SK-N-MC (cell line): ENCODE data around the gene CAPN8.

Experiments
- DNase-seq: peaks from one replicate; pipeline ENCODE4 v3.0.0-alpha.2; 2011; ENCODE audit warnings: low read depth, low spot score
- H3K27ac ChIP-seq: fragments of 200-600 bp; sonication (generic); 2 replicates; pipeline ENCODE4 v1.5.1; 2016; ENCODE audit warnings: mixed run types
- H3K36me3 ChIP-seq: fragments of 200-600 bp; sonication (generic); 2 replicates; pipeline ENCODE4 v1.6.1; 2017; ENCODE audit warnings: antibody characterized with exemption, low read length, mixed read lengths; ENCODE audit not compliant: insufficient read depth
- H3K4me3 ChIP-seq: fragments of 200-600 bp; sonication (generic); 2 replicates; pipeline ENCODE4 v1.5.1; 2016
- H3K9ac ChIP-seq: fragments of 200-600 bp; sonication (generic); 2 replicates; pipeline ENCODE4 v1.8.0; 2017; ENCODE audit warnings: mixed run types, mixed read lengths; ENCODE audit not compliant: insufficient read length
- H3K9me3 ChIP-seq: fragments of 200-600 bp; sonication (generic); 2 replicates; pipeline ENCODE4 v1.6.1; 2017; ENCODE audit warnings: low read depth, mild to moderate bottlenecking, antibody characterized with exemption, low read length, moderate library complexity, mixed read lengths
- EZH2 ChIP-seq: fragments of 200-600 bp; sonication (generic); IDR thresholded peaks from one replicate; pipeline ENCODE4 v1.6.1; 2017; ENCODE audit warnings: antibody characterized with exemption
- FOXP2 ChIP-seq: optimal IDR thresholded peaks from 2 replicates; pipeline ENCODE3; 2011; ENCODE audit warnings: mild to moderate bottlenecking, moderate library complexity; ENCODE audit not compliant: insufficient read depth; ENCODE audit errors: extremely low read length, control extremely low read depth
- POLR2AphosphoS5 ChIP-seq: IDR thresholded peaks from 2 replicates; pipeline ENCODE4 v1.6.1; 2012; ENCODE audit warnings: mild to moderate bottlenecking, low read depth, low read length, borderline replicate concordance

CAPN8 gene

DNA sequence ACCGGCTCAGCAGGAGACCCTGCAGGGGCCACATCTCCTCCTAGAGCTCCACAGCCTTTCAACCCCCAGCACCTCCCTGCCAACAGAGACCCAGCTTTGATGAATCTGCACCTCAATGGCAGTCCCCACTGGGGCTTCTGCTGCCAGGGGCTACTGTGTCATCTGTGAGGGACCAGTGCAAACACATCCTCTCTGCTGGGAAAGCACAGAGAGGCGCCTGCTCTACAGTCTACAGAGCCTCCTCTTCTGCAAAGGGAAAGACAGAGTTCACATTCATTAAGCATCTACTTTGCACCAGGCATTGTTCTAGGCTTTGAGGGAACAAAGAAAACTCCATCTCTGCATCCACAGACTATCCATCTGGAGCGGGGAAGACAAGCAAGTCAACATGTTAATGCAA, 125.8 kb downstream of the CAPN8 start:
- H3K9me3 ChIP-seq = no peaks in the 10 kb centered on the region
- TF ChIP-seq EZH2 = no peak
- no peak for TF ChIP-seq POLR2AphosphoS5
- TF ChIP-seq FOXP2 = no peak
- no peak overlapping the region for H3K4me3 ChIP-seq
- H3K9ac ChIP-seq = no peak overlapping the region
- no peaks in the 10 kb centered on the region for H3K36me3 ChIP-seq
- DNase-seq = no peak
- no peak overlapping the region for H3K27ac ChIP-seq

DNA sequence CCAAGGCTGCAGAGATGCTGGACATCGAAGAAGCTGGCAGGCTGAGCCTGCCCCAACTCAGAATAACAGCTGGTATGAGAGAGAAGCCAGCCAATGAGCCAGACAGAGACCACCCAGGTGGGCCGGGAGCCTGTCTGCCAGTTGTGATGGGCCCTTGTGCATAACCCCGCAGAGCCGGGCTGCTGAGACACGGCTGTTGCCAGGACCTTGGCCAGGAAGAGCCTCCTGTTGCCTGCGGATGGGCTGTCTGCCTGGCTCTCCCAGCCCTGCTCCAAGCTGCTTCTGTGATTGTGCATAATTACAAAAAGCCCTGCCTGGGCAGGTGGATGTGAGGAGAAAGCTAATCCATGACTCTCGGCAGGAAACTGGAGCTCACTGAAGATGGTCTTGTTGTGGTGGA, 126.5 kb downstream of the CAPN8 start:
- TF ChIP-seq EZH2 = no peak
- no peak for TF ChIP-seq FOXP2
- no peak for TF ChIP-seq POLR2AphosphoS5
- DNase-seq = no peak

DNA sequence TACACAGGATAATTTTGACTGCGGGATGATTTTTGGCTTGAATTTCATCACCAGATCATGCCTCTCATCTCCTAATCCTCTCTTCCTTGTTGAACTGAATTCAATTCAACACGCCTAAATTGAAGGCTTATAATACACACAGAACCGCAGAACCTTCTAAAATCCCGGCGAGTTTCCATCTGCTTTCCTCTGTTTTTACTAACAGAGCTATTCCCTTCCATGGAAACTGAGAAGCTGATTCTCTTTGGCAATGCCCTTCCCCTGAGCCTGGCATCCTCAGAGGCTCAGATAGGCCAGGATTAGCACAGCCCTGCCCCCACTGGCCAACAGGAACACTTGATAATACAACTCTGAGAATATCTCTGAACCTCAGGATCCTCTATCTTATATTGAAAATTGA, 130.2 kb downstream of the CAPN8 start:
- no peaks in the 10 kb centered on the region for H3K9me3 ChIP-seq
- H3K27ac ChIP-seq = no peak overlapping the region
- H3K36me3 ChIP-seq = no peaks in the 10 kb centered on the region
- TF ChIP-seq FOXP2 (no peak), EZH2 (no peak), POLR2AphosphoS5 (no peak)
- H3K4me3 ChIP-seq = no peak overlapping the region
- H3K9ac ChIP-seq = no peak overlapping the region
- DNase-seq = no peak

More for the DNA sequence above, 126.5 kb downstream of the CAPN8 start:
- no peaks in the 10 kb centered on the region for H3K36me3 ChIP-seq
- H3K27ac ChIP-seq = no peak overlapping the region
- no peak overlapping the region for H3K9ac ChIP-seq
- no peak overlapping the region for H3K4me3 ChIP-seq
- no peaks in the 10 kb centered on the region for H3K9me3 ChIP-seq

DNA sequence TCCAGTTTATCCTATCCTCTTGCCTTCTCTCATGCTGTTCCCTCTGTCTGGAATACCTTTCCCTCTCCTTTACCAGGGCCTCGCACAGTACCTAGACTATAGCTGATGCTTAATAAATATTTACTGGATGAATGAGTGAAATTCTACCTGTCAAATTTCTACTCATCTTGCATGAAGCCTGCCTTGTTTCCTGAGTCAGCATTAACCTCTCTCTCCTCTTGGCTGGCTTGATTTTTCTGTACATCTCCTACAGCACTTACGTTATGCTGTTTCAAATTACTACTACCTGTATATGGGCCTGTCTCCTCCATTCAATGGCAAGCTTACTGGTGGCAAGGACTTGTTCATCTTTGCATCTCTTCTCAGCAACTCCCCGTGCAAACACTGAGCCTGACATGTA, 130.8 kb downstream of the CAPN8 start:
- H3K4me3 ChIP-seq = no peak overlapping the region
- H3K9me3 ChIP-seq = no peaks in the 10 kb centered on the region
- no peak for TF ChIP-seq POLR2AphosphoS5
- TF ChIP-seq FOXP2 = no peak
- TF ChIP-seq EZH2 = no peak

DNA sequence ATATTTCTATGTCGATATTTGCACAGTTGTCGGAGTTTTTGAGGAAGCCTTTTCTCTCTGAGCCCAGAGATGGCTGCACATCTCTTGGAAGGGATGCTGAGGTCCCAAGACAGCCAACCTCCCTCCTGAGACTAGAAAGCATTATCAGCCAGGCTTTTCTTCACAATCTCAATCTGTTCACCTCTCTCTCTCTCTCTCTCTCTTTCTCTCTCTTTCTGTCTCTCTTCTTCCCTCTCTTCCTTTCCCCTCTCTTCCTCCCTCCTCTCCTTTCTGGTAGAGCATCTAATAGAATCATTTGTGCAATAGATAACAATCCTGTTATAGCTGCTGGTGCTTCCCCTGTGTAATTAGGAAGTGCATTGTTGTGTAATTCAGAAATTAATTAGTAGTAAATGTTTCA, 131.8 kb downstream of the CAPN8 start:
- Histone ChIP-seq H3K9me3 (no peaks in the 10 kb centered on the region), H3K4me3 (no peak overlapping the region), H3K9ac (no peak overlapping the region), H3K27ac (no peak overlapping the region), H3K36me3 (no peaks in the 10 kb centered on the region)
- TF ChIP-seq POLR2AphosphoS5 = no peak
- no peak for TF ChIP-seq FOXP2
- no peak for TF ChIP-seq EZH2
- DNase-seq = no peak

More for the DNA sequence above, 130.8 kb downstream of the CAPN8 start:
- no peak overlapping the region for H3K27ac ChIP-seq
- no peak overlapping the region for H3K9ac ChIP-seq
- no peak for DNase-seq
- H3K36me3 ChIP-seq = no peaks in the 10 kb centered on the region

DNA sequence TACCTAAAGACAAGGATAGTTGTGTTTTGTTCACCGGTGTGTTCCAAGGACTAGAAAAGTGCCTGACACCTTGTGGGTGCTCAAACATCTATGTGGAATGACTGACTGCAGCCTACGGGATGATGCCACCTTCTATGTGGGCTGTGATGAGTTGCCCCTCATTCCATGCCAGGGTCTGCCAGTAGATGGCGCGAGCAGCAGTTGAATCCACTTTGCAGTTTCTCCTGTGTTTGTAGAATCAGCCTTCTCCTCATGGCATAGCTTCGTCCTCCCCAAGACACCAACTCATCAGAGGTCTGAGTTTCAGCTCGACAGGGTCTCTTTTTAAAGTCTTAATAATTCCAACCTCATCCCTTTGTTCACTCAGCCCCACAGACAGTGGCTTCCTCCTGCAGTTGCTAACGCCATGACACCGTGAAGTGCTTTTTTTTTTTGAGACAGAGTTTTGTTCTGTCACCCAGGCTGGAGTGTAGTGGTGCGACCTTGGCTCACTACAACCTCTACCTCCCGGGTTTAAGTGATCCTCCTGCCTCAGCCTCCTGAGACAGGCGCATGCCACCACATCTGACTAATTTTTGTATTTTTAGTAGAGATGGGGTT, 133.7 kb downstream of the CAPN8 start:
- no peak for TF ChIP-seq EZH2
- no peak for TF ChIP-seq FOXP2
- no peak for TF ChIP-seq POLR2AphosphoS5
- Histone ChIP-seq H3K4me3 (no peak overlapping the region), H3K36me3 (no peaks in the 10 kb centered on the region), H3K9me3 (no peaks in the 10 kb centered on the region), H3K27ac (no peak overlapping the region), H3K9ac (no peak overlapping the region)
- DNase-seq = no peak

DNA sequence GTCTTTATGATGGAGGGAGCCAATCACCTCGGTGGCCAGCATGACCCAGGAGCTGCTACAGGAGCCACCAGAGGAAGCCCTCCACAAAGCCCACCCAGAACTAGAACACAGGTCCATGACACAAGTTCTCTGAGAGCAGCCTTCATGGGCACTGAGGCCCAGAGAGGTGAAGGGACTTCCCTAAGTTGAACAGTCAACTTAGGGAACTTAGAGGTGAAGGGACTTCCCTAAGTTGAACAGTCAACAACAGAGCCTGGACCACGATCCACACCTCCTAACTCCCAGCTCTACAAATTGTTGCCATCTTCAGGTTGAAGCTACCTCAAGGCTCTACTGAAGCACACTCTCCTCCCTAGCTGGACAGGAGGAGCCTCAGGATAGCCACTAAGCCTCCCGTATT, 139.5 kb downstream of the CAPN8 start:
- Histone ChIP-seq H3K27ac (no peak overlapping the region), H3K9ac (no peak overlapping the region), H3K4me3 (no peak overlapping the region), H3K36me3 (no peaks in the 10 kb centered on the region), H3K9me3 (no peaks in the 10 kb centered on the region)
- no peak for DNase-seq
- TF ChIP-seq FOXP2 (no peak), EZH2 (no peak), POLR2AphosphoS5 (no peak)

DNA sequence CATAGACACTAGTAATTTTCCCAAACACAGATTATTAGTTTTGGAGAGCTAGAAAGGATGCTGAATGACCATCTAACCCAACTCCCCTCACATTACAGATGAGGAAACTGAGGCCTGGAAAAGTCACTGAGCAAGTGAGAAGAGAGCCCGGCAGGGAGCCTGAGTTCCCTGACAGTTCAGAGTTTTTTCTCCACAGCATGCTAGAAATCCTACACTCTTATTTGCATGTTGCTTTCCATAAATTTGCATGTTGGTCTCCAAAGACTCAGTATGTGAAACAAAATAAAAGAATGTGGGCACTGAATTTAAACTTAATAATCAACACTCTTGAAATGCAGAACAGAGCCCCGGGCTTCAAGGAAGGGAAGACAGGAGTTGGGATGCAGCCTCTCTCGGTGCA, 140.0 kb downstream of the CAPN8 start:
- TF ChIP-seq EZH2 (no peak), POLR2AphosphoS5 (no peak), FOXP2 (no peak)
- DNase-seq = no peak
- H3K27ac ChIP-seq = no peak overlapping the region

DNA sequence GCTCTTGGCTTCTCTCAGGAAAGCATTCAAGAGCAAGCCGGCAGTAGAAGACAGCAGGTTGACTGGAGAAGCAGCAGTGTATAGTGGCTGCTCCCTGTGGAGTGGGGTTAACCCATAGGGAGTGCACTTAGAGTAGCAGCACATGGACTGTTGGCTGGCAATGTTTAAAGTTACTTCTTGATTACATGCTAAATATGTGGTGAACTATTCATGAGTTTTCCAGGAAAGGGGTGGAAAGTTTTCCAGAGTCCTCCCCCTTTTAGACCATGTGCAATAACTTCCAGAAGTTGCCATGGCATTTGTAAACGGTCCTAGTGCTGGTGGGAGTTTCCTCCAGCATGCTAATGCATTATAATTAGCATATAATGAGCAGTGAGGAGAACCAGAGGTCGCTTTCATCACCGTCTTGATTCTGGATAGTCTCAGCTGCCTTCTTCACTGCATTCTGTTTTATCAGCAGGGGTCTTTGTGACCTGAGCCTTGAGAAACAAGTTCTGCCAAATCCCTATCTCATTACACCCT, 140.5 kb downstream of the CAPN8 start:
- no peak overlapping the region for H3K9ac ChIP-seq
- TF ChIP-seq FOXP2 = no peak
- TF ChIP-seq EZH2 = no peak
- TF ChIP-seq POLR2AphosphoS5 = no peak
- H3K36me3 ChIP-seq = no peaks in the 10 kb centered on the region
- H3K9me3 ChIP-seq = no peaks in the 10 kb centered on the region
- H3K27ac ChIP-seq = no peak overlapping the region
- no peak overlapping the region for H3K4me3 ChIP-seq
- no peak for DNase-seq

More for the DNA sequence above, 140.0 kb downstream of the CAPN8 start:
- H3K36me3 ChIP-seq = no peaks in the 10 kb centered on the region
- no peak overlapping the region for H3K9ac ChIP-seq
- no peak overlapping the region for H3K4me3 ChIP-seq
- H3K9me3 ChIP-seq = no peaks in the 10 kb centered on the region
